HepG2 (cell line): ENCODE data around the gene ITGB2. TPM values are rescaled to one million over a fixed set of nuclear protein-coding genes. Genes with fewer than 3 reads are reported as not detected.
A peak's percentile ranks its signal among the peaks of the same experiment; 100 is the strongest.

Experiments used
- BRCA1 ChIP-seq: sonication (generic); formaldehyde crosslinking; IDR thresholded peaks from 2 replicates; pipeline ENCODE4 v1.4.0; 2020; ENCODE audit warnings: missing genetic modification reagents
- DR1 ChIP-seq: sonication (generic); formaldehyde crosslinking; IDR thresholded peaks from 2 replicates; pipeline ENCODE4 v1.8.0; 2021; ENCODE audit warnings: mild to moderate bottlenecking, missing genetic modification reagents, inconsistent platforms
- ELF3 ChIP-seq: IDR thresholded peaks from 2 replicates; pipeline ENCODE4 v1.6.1; 2016; ENCODE audit warnings: missing genetic modification reagents, missing compliant biosample characterization
- HMG20B ChIP-seq: conservative IDR thresholded peaks from 2 replicates; pipeline ENCODE4 v1.6.1; 2016; ENCODE audit warnings: missing genetic modification reagents, missing compliant biosample characterization
- NFAT5 ChIP-seq: sonication (generic); formaldehyde crosslinking; IDR thresholded peaks from 2 replicates; pipeline ENCODE4 v1.4.0; 2020; ENCODE audit warnings: missing genetic modification reagents
- NR2F1 ChIP-seq, 2 experiments: fragments of 450-650 bp in 1 of 2; formaldehyde crosslinking in 1 of 2; IDR thresholded peaks; 2 replicates each; pipeline versions ENCODE4 v1.5.0 to v1.6.1; 2016 to 2020; ENCODE audit warnings: mild to moderate bottlenecking in 1 of 2, missing compliant biosample characterization in 1 of 2, missing genetic modification reagents in 1 of 2, moderate library complexity in 1 of 2
- NR2F6 ChIP-seq, 2 experiments: IDR thresholded peaks; 2 replicates each; pipeline ENCODE4 v1.6.1; 2016; ENCODE audit warnings: antibody characterized with exemption in 1 of 2, mild to moderate bottlenecking in 1 of 2
- SAFB2 ChIP-seq: sonication (generic); formaldehyde crosslinking; IDR thresholded peaks from 2 replicates; pipeline ENCODE4 v1.5.1; 2020; ENCODE audit warnings: missing genetic modification reagents, low read depth, mild to moderate bottlenecking, borderline replicate concordance
- TBX2 ChIP-seq: sonication (generic); formaldehyde crosslinking; IDR thresholded peaks from 2 replicates; pipeline ENCODE4 v1.5.0; 2020; ENCODE audit warnings: missing genetic modification reagents, mild to moderate bottlenecking, borderline replicate concordance
- TRIM24 ChIP-seq: sonication (generic); formaldehyde crosslinking; IDR thresholded peaks from 2 replicates; pipeline ENCODE4 v1.8.0; 2022; ENCODE audit warnings: mild to moderate bottlenecking, missing genetic modification reagents
- YEATS2 ChIP-seq: sonication (generic); formaldehyde crosslinking; IDR thresholded peaks from 2 replicates; pipeline ENCODE4 v1.4.0; 2020; ENCODE audit warnings: missing genetic modification reagents, borderline replicate concordance
- ZFP90 ChIP-seq: sonication (generic); formaldehyde crosslinking; IDR thresholded peaks from 2 replicates; pipeline ENCODE4 v1.8.0; 2022; ENCODE audit warnings: missing genetic modification reagents, mild to moderate bottlenecking, inconsistent platforms, borderline replicate concordance
- ZIK1 ChIP-seq: sonication (generic); formaldehyde crosslinking; IDR thresholded peaks from 2 replicates; pipeline ENCODE4 v1.5.0; 2020; ENCODE audit warnings: mild to moderate bottlenecking, low read depth, missing genetic modification reagents, borderline replicate concordance
- ZMAT3 ChIP-seq: sonication (generic); formaldehyde crosslinking; conservative IDR thresholded peaks from 2 replicates; pipeline ENCODE4 v1.7.0; 2021; ENCODE audit warnings: missing genetic modification reagents
- ZMYM2 ChIP-seq: sonication (generic); formaldehyde crosslinking; IDR thresholded peaks from 2 replicates; pipeline ENCODE4 v1.8.0; 2022; ENCODE audit warnings: mild to moderate bottlenecking, missing genetic modification reagents
- ZNF124 ChIP-seq: sonication (generic); formaldehyde crosslinking; IDR thresholded peaks from 2 replicates; pipeline ENCODE4 v1.4.0; 2020; ENCODE audit warnings: missing genetic modification reagents
- ZNF441 ChIP-seq: sonication (generic); formaldehyde crosslinking; IDR thresholded peaks from 2 replicates; pipeline ENCODE4 v1.7.0; 2021; ENCODE audit warnings: missing genetic modification reagents, borderline replicate concordance
- ZNF451 ChIP-seq: sonication (generic); formaldehyde crosslinking; IDR thresholded peaks from 2 replicates; pipeline ENCODE4 v1.5.0; 2020; ENCODE audit warnings: mild to moderate bottlenecking, missing genetic modification reagents
- polyA plus RNA-seq, 8 experiments: library from polyadenylated mRNA; depleted of rRNA in 3 of 8; stranded (reverse) in 7 of 8; unstranded in 1 of 8; fragments of >200 nt; fragmentation: Illumina TruSeq in 4 of 8; extraction: Trizol in 4 of 8; gene quantifications; 2 replicates each; pipeline versions ENCODE4 v1.2.1 to v1.2.3, GENCODE V29; 2011 to 2016; ENCODE audit warnings: low read depth in 4 of 8, missing spikeins in 1 of 8, mixed read lengths in 1 of 8; ENCODE audit not compliant: insufficient read depth in 1 of 8
- total RNA-seq, 5 experiments: library from RNA; depleted of rRNA; stranded (reverse); fragments of >200 nt; fragmentation: Illumina TruSeq; extraction: Trizol; gene quantifications; 2 replicates each; pipeline ENCODE4 v1.2.3, GENCODE V29; 2016; ENCODE audit warnings: low read depth in 1 of 5
- TF ChIP-seq, protein P1 (sequence below), 2 experiments: fragments of 450-650 bp in 1 of 2; sonication (generic) in 1 of 2; formaldehyde crosslinking; IDR thresholded peaks; 2 replicates each; pipeline versions ENCODE4 v1.5.0 to v1.8.0; 2020 to 2022; ENCODE audit warnings: mild to moderate bottlenecking in 1 of 2, missing genetic modification reagents in 1 of 2
- TF ChIP-seq, protein P2 (sequence below): sonication (generic); formaldehyde crosslinking; IDR thresholded peaks from 2 replicates; pipeline ENCODE4 v1.9.0; 2021; ENCODE audit warnings: missing genetic modification reagents, borderline replicate concordance

Gene ITGB2
- total and polyA plus RNA-seq, 2 of the 13 experiments (the other 11 are each of a cell fraction or from before 2014, with no cell fraction given), result 4.2 to 18.0 TPM

- TF ChIP-seq ZMAT3 (CRISPR knock-in tag), result peak; percentile 81; the same call in 1 of the 2 replicates
- TF ChIP-seq DR1 (CRISPR knock-in tag), result 0 out of 2 replicates have a peak, but pooled peaks have one; percentile 41
- TF ChIP-seq ZMYM2 (CRISPR knock-in tag), result peak; percentile 70; the same call in 1 of the 2 replicates
- no peak; the same call in none of the 2 replicates for TF ChIP-seq SAFB2
- TF ChIP-seq TRIM24 (CRISPR knock-in tag), result no peak
- peak; percentile 92 for TF ChIP-seq YEATS2 (CRISPR knock-in tag)
- TF ChIP-seq ZIK1 (CRISPR knock-in tag), result 0 out of 2 replicates have a peak, but pooled peaks have one; percentile 24
- peak; percentile 52; the same call in 1 of the 2 replicates for TF ChIP-seq ZNF441 (CRISPR knock-in tag)
- TF ChIP-seq ZNF451 (CRISPR knock-in tag), result no peak
- TF ChIP-seq ZFP90 (CRISPR knock-in tag), result no peak; the same call in 1 of the 2 replicates
- peak; percentile 18; the same call in 1 of the 2 replicates for TF ChIP-seq NFAT5 (CRISPR knock-in tag)
- peak; percentile 84 for TF ChIP-seq ELF3 (CRISPR knock-in tag)
- peak; percentile 39 to 64; a peak in 2 of 4 replicates for TF ChIP-seq NR2F1 (CRISPR knock-in tag; IDR thresholded peaks at IDR 0.05)
- 0 out of 2 replicates have a peak, but pooled peaks have one; percentile 16 for TF ChIP-seq HMG20B (CRISPR knock-in tag)
- TF ChIP-seq BRCA1 (CRISPR knock-in tag), result no peak
- TF ChIP-seq, protein P1, sequence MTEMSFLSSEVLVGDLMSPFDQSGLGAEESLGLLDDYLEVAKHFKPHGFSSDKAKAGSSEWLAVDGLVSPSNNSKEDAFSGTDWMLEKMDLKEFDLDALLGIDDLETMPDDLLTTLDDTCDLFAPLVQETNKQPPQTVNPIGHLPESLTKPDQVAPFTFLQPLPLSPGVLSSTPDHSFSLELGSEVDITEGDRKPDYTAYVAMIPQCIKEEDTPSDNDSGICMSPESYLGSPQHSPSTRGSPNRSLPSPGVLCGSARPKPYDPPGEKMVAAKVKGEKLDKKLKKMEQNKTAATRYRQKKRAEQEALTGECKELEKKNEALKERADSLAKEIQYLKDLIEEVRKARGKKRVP (CRISPR knock-in tag; IDR thresholded peaks at IDR 0.05), result peak in 1 of 2 experiments; percentile 78; a peak in 2 of 4 replicates
- TF ChIP-seq, protein P2, sequence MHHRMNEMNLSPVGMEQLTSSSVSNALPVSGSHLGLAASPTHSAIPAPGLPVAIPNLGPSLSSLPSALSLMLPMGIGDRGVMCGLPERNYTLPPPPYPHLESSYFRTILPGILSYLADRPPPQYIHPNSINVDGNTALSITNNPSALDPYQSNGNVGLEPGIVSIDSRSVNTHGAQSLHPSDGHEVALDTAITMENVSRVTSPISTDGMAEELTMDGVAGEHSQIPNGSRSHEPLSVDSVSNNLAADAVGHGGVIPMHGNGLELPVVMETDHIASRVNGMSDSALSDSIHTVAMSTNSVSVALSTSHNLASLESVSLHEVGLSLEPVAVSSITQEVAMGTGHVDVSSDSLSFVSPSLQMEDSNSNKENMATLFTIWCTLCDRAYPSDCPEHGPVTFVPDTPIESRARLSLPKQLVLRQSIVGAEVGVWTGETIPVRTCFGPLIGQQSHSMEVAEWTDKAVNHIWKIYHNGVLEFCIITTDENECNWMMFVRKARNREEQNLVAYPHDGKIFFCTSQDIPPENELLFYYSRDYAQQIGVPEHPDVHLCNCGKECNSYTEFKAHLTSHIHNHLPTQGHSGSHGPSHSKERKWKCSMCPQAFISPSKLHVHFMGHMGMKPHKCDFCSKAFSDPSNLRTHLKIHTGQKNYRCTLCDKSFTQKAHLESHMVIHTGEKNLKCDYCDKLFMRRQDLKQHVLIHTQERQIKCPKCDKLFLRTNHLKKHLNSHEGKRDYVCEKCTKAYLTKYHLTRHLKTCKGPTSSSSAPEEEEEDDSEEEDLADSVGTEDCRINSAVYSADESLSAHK (CRISPR knock-in tag), result no peak
- TF ChIP-seq ZNF124 (CRISPR knock-in tag), result peak; percentile 93; the same call in 1 of the 2 replicates
- TF ChIP-seq TBX2 (CRISPR knock-in tag), result peak; percentile 86
- TF ChIP-seq NR2F6 (IDR thresholded peaks at IDR 0.05), result no peak
- peak; percentile 68 for TF ChIP-seq NR2F6 (CRISPR knock-in tag; IDR thresholded peaks at IDR 0.05)
Measured at GRCh38 chr21:44939532-44940115, 18.9 kb upstream of the ITGB2 start, which contains the start of gene SLX9 (continued).
